Lower leg skin (tissue), 4 donors: ENCODE data around the gene FAM13A. TPM values are rescaled to one million over a fixed set of nuclear protein-coding genes. Genes with fewer than 3 reads are reported as not detected.
"Not testable (repeated sequence)": the region's sequence is repeated elsewhere in the genome, so short reads cannot be mapped to it uniquely, and the experiment has no call there.

Experiments used
- DNase-seq, 2 donors: peaks; one replicate each; pipeline ENCODE4 v3.0.0-alpha.2; 2019; ENCODE audit warnings: low spot score in 2 of 2
- H3K4me3 ChIP-seq: fragments of 200-600 bp; sonication (generic); 2 replicates; pipeline ENCODE4 v1.5.1; 2017; ENCODE audit warnings: mild to moderate bottlenecking, low read depth; ENCODE audit not compliant: poor library complexity, severe bottlenecking
- CTCF ChIP-seq, 3 donors: fragments of 450-650 bp; IDR thresholded peaks; one replicate each; pipeline ENCODE4 v1.5.1; 2016; ENCODE audit warnings: antibody characterized with exemption in 3 of 3, mild to moderate bottlenecking in 3 of 3, moderate library complexity in 2 of 3
- POLR2A ChIP-seq, 2 donors: fragments of 450-650 bp; IDR thresholded peaks; one replicate each; pipeline ENCODE4 v1.6.1; 2016 to 2017; ENCODE audit warnings: antibody characterized with exemption in 2 of 2, mild to moderate bottlenecking in 1 of 2, moderate library complexity in 1 of 2
- WGBS, 2 donors: methylation state at CpG; one replicate each; pipeline ENCODE4 v1.1.5; 2018; 5-methylcytosine and 5-hydroxymethylcytosine counted together
- intact Hi-C: fragments of 100-400 bp; cut with DNase I; formaldehyde crosslinking; loops from one replicate; pipeline ENCODE4 v1.15.0; 2023; ENCODE audit warnings: low total_unique reads
- total RNA-seq, 4 donors: library from RNA; depleted of rRNA; stranded (reverse); fragments of >200 nt; gene quantifications; one replicate each; pipeline ENCODE4 v1.1.0, GENCODE V29; 2016

Gene FAM13A
- total RNA-seq, 4 donors from 2014 or later = 50.0 to 303 (median 114) TPM

GRCh38 chr4:89024051-89024675, 32.8 kb downstream of the FAM13A start:
- 18 to 23% methylated on average over 4 of the region's 4 CpGs for WGBS, 2 donors
- intact Hi-C loops = loop anchor here (5.0 kb wide), 2 partner anchors 207 to 492 kb away; no protein-coding TSS in a partner anchor

GRCh38 chr4:89023140-89023539, 33.8 kb downstream of the FAM13A start:
- WGBS, 2 donors = 93% methylated on average over 1 of the region's 1 CpG
- DNase-seq = no peak
- intact Hi-C loops = loop anchor here (5.0 kb wide), 2 partner anchors 206 to 491 kb away; no protein-coding TSS in a partner anchor
- H3K4me3 ChIP-seq = no peak overlapping the region
- no peak for TF ChIP-seq POLR2A (IDR thresholded peaks at IDR 0.05)
- no peak for TF ChIP-seq CTCF (IDR thresholded peaks at IDR 0.05)

More at GRCh38 chr4:89024051-89024675, 32.8 kb downstream of the FAM13A start:
- peak in 1 of 2 donors; percentile 69 for DNase-seq
- TF ChIP-seq CTCF (IDR thresholded peaks at IDR 0.05) (peak in 1 of 3 donors; percentile 74), POLR2A (IDR thresholded peaks at IDR 0.05) (no peak)
- no peak overlapping the region for H3K4me3 ChIP-seq

GRCh38 chr4:89022426-89023128, 34.4 kb downstream of the FAM13A start:
- 82 to 85% methylated on average over 7 of the region's 7 CpGs for WGBS, 2 donors
- DNase-seq = no peak
- no peak for TF ChIP-seq POLR2A (IDR thresholded peaks at IDR 0.05)
- TF ChIP-seq CTCF (IDR thresholded peaks at IDR 0.05) = no peak
- no peak overlapping the region for H3K4me3 ChIP-seq
- intact Hi-C loops = loop anchor here (5.0 kb wide), 2 partner anchors 205 to 490 kb away; no protein-coding TSS in a partner anchor

GRCh38 chr4:89021684-89022083, 35.3 kb downstream of the FAM13A start:
- intact Hi-C loops = loop anchor here (5.0 kb wide), 2 partner anchors 204 to 489 kb away; no protein-coding TSS in a partner anchor
- 70 to 79% methylated on average over 2 of the region's 2 CpGs for WGBS, 2 donors
- TF ChIP-seq POLR2A (IDR thresholded peaks at IDR 0.05) (no peak), CTCF (IDR thresholded peaks at IDR 0.05) (no peak)

GRCh38 chr4:89021062-89021461, 35.9 kb downstream of the FAM13A start:
- DNase-seq = no peak
- H3K4me3 ChIP-seq = no peak overlapping the region
- 90 to 97% methylated on average over 1 of the region's 1 CpG for WGBS, 2 donors
- intact Hi-C loops = loop anchor here (5.0 kb wide), 2 partner anchors 204 to 489 kb away; no protein-coding TSS in a partner anchor
- no peak for TF ChIP-seq POLR2A (IDR thresholded peaks at IDR 0.05)

More at GRCh38 chr4:89021684-89022083, 35.3 kb downstream of the FAM13A start:
- DNase-seq = no peak
- H3K4me3 ChIP-seq = no peak overlapping the region

- WGBS, 2 donors = 94 to 96% methylated on average over 10 of the region's 10 CpGs
- intact Hi-C loops, DNase-seq, H3K4me3 ChIP-seq: not testable (repeated sequence)
Measured at GRCh38 chr4:89014897-89015296, 42.1 kb downstream of the FAM13A start.
